ENCODE results near the gene TLR6.

GRCh38 chr4:38779790-38780189 is 76.8 kb downstream of the TLR6 start:
- TF ChIP-seq ZNF274 (IDR thresholded peaks at IDR 0.05; ENCODE audit: low read depth, low read length) (no peak), YY1 (IDR thresholded peaks at IDR 0.05; ENCODE audit: insufficient read depth, insufficient read length) (no peak)
